Neural progenitor cell (in vitro differentiated cells): ENCODE results near the gene OS9. TPM values are rescaled to one million over a fixed set of nuclear protein-coding genes. Genes with fewer than 3 reads are reported as not detected.
"Not testable (repeated sequence)": the region's sequence is repeated elsewhere in the genome, so short reads cannot be mapped to it uniquely, and the experiment has no call there.

Source experiments
- DNase-seq: peaks from one replicate; pipeline ENCODE4 v3.0.0-alpha.2; 2016; ENCODE audit warnings: low spot score
- H2AFZ ChIP-seq: fragments of 200-600 bp; sonication (generic); replicated peaks from 2 replicates; pipeline ENCODE4 v1.6.1; 2016; ENCODE audit warnings: antibody characterized with exemption
- H3F3A ChIP-seq: fragments of 200-600 bp; sonication (generic); 2 replicates; pipeline ENCODE4 v1.6.1; 2016; ENCODE audit warnings: antibody characterized with exemption, low read depth
- H3K27ac ChIP-seq: fragments of 200-600 bp; sonication (generic); 2 replicates; pipeline ENCODE4 v1.5.1; 2016; ENCODE audit warnings: mild to moderate bottlenecking
- H3K27me3 ChIP-seq: fragments of 200-600 bp; sonication (generic); 2 replicates; pipeline ENCODE4 v1.6.1; 2016; ENCODE audit warnings: mild to moderate bottlenecking, moderate library complexity
- H3K36me3 ChIP-seq: fragments of 200-600 bp; sonication (generic); 2 replicates; pipeline ENCODE4 v1.5.1; 2016
- H3K4me1 ChIP-seq: fragments of 200-600 bp; sonication (generic); 2 replicates; pipeline ENCODE4 v1.6.1; 2016; ENCODE audit warnings: mixed run types
- H3K4me2 ChIP-seq: fragments of 200-600 bp; sonication (generic); 2 replicates; pipeline ENCODE4 v1.6.1; 2016
- H3K4me3 ChIP-seq: fragments of 200-600 bp; sonication (generic); 2 replicates; pipeline ENCODE4 v1.5.1; 2016
- H3K79me2 ChIP-seq: fragments of 200-600 bp; sonication (generic); 2 replicates; pipeline ENCODE4 v1.6.1; 2016; ENCODE audit warnings: low read depth
- H3K9ac ChIP-seq: fragments of 200-600 bp; sonication (generic); 2 replicates; pipeline ENCODE4 v1.6.1; 2016
- H3K9me3 ChIP-seq: fragments of 200-600 bp; sonication (generic); 2 replicates; pipeline ENCODE4 v1.5.1; 2016; ENCODE audit warnings: low read depth
- H4K20me1 ChIP-seq: fragments of 200-600 bp; sonication (generic); 2 replicates; pipeline ENCODE4 v1.6.1; 2016; ENCODE audit warnings: low read depth
- H3K27ac Mint-ChIP-seq: 3 replicates; pipeline ENCODE4 v1.8.0; 2021; ENCODE audit warnings: mixed read lengths
- H3K27me3 Mint-ChIP-seq: 2 replicates; pipeline ENCODE4 v1.8.0; 2022; ENCODE audit warnings: low read depth, mild to moderate bottlenecking, inconsistent platforms, moderate library complexity, mixed read lengths; ENCODE audit not compliant: insufficient read depth
- H3K36me3 Mint-ChIP-seq: 3 replicates; pipeline ENCODE4 v1.8.0; 2021; ENCODE audit warnings: mixed read lengths
- H3K4me1 Mint-ChIP-seq: 3 replicates; pipeline ENCODE4 v1.8.0; 2021; ENCODE audit warnings: mixed read lengths
- H3K4me3 Mint-ChIP-seq: 3 replicates; pipeline ENCODE4 v1.8.0; 2021; ENCODE audit warnings: mild to moderate bottlenecking, moderate library complexity, mixed read lengths
- H3K9me3 Mint-ChIP-seq: 3 replicates; pipeline ENCODE4 v1.8.0; 2020; ENCODE audit warnings: mixed read lengths
- EZH2 ChIP-seq: fragments of 200-600 bp; sonication (generic); IDR thresholded peaks from 2 replicates; pipeline ENCODE4 v1.6.1; 2017; ENCODE audit warnings: antibody characterized with exemption, mild to moderate bottlenecking, moderate library complexity
- EZH2phosphoT487 ChIP-seq: fragments of 200-600 bp; sonication (generic); IDR thresholded peaks from 2 replicates; pipeline ENCODE4 v1.6.1; 2017; ENCODE audit warnings: antibody characterized with exemption
- total RNA-seq: library from RNA; depleted of rRNA; stranded (reverse); fragments of >200 nt; gene quantifications from 2 replicates; pipeline ENCODE4 v1.2.3, GENCODE V29; 2015; ENCODE audit warnings: low replicate concordance
- TF ChIP-seq, protein P1 (sequence below): fragments of 200-600 bp; sonication (generic); IDR thresholded peaks from 2 replicates; pipeline ENCODE4 v1.5.1; 2017; ENCODE audit warnings: antibody characterized with exemption, mild to moderate bottlenecking

Gene OS9
- total RNA-seq, 1 donor from 2014 or later = 113 TPM

DNA sequence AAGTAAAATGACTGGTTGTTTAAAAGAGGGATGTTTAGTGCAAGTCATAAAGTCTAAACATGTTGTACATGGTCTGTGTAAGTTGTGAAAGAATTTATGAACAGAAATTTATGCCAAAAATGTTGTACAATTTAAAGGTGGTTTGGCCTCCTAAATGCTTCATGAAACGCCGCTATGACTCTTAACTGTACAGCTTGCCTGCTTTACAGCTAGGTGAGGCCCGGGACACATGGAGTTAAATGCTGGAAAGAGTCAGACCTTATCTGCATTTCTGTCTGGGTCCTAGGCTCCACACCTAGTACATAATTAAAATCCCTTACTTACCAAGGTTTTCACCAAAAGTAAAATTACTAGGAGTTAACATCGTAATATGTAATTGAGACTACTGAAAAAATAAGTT lies 32.6 kb upstream of the OS9 start:
- Histone ChIP-seq H3K9me3 (peaks cover 8% of the 10 kb centered on the region), H3F3A (no peaks in the 10 kb centered on the region), H3K27me3 (no peaks in the 10 kb centered on the region), H3K4me1 (no peaks in the 10 kb centered on the region), H4K20me1 (no peaks in the 10 kb centered on the region), H3K4me3 (no peak overlapping the region), H3K27ac (no peak overlapping the region), H2AFZ (no peak overlapping the region), H3K9ac (no peak overlapping the region), H3K4me2 (no peak overlapping the region), H3K36me3 (no peaks in the 10 kb centered on the region), H3K79me2 (no peaks in the 10 kb centered on the region)
- Mint-ChIP-seq H3K9me3 (peaks cover 42% of the 10 kb centered on the region), H3K4me3 (no peak overlapping the region), H3K36me3 (no peaks in the 10 kb centered on the region), H3K27ac (no peak overlapping the region), H3K27me3 (peaks cover 10% of the 10 kb centered on the region), H3K4me1 (peaks cover 2% of the 10 kb centered on the region)
- TF ChIP-seq EZH2phosphoT487 (no peak), EZH2 (no peak)
- TF ChIP-seq, protein P1, sequence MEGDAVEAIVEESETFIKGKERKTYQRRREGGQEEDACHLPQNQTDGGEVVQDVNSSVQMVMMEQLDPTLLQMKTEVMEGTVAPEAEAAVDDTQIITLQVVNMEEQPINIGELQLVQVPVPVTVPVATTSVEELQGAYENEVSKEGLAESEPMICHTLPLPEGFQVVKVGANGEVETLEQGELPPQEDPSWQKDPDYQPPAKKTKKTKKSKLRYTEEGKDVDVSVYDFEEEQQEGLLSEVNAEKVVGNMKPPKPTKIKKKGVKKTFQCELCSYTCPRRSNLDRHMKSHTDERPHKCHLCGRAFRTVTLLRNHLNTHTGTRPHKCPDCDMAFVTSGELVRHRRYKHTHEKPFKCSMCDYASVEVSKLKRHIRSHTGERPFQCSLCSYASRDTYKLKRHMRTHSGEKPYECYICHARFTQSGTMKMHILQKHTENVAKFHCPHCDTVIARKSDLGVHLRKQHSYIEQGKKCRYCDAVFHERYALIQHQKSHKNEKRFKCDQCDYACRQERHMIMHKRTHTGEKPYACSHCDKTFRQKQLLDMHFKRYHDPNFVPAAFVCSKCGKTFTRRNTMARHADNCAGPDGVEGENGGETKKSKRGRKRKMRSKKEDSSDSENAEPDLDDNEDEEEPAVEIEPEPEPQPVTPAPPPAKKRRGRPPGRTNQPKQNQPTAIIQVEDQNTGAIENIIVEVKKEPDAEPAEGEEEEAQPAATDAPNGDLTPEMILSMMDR = no peak
- DNase-seq = no peak

DNA sequence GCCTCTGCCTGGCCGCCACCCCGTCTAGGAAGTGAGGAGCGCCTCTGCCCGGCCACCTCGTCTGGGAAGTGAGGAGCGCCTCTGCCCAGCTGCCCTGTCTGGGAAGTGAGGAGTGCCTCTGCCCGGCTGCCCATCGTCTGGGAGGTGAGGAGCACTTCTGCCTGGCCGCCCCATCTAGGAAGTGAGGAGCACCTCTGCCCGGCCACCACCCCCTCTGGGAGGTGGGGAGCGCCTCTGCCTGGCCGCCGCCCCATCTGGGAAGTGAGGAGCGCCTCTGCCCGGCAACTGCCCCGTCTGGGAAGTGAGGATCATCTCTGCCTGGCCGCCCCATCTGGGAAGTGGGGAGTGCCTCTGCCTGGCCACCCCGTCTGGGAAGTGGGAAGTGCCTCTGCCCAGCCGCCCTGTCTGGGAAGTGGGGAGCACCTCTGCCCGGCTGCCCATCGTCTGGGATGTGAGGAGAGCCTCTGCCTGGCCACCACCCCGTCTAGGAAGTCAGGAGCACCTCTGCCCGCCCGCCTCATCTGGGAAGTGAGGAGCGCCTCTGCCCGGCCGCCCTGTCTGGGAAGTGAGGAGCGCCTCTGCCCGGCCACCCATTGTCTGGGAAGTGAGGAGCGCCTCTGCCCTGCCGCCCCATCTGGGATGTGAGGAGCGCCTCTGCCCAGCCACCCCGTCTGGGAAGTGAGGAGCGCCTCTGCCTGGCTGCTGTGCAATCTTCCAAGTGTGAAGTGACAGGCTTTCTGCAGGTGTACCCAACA lies 28.7 kb upstream of the OS9 start:
- H3K4me1 Mint-ChIP-seq, H3K79me2 ChIP-seq, H3K27me3 Mint-ChIP-seq, H3K27ac ChIP-seq, H3K4me1 ChIP-seq, H3K27me3 ChIP-seq, H3F3A ChIP-seq, H3K27ac Mint-ChIP-seq, H3K4me3 Mint-ChIP-seq, H3K9me3 ChIP-seq, H4K20me1 ChIP-seq, H3K36me3 Mint-ChIP-seq, DNase-seq, H3K4me3 ChIP-seq, H3K9ac ChIP-seq, H3K36me3 ChIP-seq, H2AFZ ChIP-seq, H3K4me2 ChIP-seq: not testable (repeated sequence)
- peaks cover 30% of the 10 kb centered on the region for H3K9me3 Mint-ChIP-seq

DNA sequence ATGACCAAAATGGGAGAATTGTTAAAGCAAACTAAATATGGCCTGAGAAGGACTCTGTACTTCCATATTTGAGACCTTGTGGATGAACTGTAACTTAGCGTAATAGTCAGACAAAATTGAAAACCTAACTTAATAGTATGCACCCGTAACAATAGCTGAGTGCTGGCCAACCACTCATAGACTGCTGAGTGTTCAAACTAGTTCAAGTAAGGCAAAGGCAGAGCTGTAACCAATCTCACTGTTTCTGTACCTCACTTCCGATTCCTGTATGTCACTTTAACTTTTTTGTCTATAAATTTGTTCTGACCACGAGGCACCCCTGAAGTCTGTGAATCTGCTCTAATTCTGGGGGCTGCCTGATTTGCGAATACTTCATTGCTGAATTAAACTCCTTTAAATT lies 27.0 kb upstream of the OS9 start:
- no peaks in the 10 kb centered on the region for H3K9me3 ChIP-seq
- peaks cover 21% of the 10 kb centered on the region for H3K9me3 Mint-ChIP-seq
- H3K36me3 Mint-ChIP-seq = no peaks in the 10 kb centered on the region
- H3K4me1 Mint-ChIP-seq = peaks cover 2% of the 10 kb centered on the region
- DNase-seq = no peak
- H3K4me3 ChIP-seq = no peak overlapping the region
- H2AFZ ChIP-seq = no peak overlapping the region
- no peaks in the 10 kb centered on the region for H4K20me1 ChIP-seq
- H3K79me2 ChIP-seq = no peaks in the 10 kb centered on the region
- no peaks in the 10 kb centered on the region for H3K27me3 ChIP-seq
- H3K36me3 ChIP-seq = no peaks in the 10 kb centered on the region
- no peak for TF ChIP-seq EZH2
- no peak for TF ChIP-seq EZH2phosphoT487
- TF ChIP-seq, protein P1 = no peak
- H3K27ac Mint-ChIP-seq = no peak overlapping the region
- H3K27me3 Mint-ChIP-seq = peaks cover 5% of the 10 kb centered on the region
- H3K27ac ChIP-seq = no peak overlapping the region
- H3F3A ChIP-seq = no peaks in the 10 kb centered on the region
- no peak overlapping the region for H3K4me2 ChIP-seq
- H3K4me1 ChIP-seq = no peaks in the 10 kb centered on the region
- no peak overlapping the region for H3K9ac ChIP-seq
- no peak overlapping the region for H3K4me3 Mint-ChIP-seq

DNA sequence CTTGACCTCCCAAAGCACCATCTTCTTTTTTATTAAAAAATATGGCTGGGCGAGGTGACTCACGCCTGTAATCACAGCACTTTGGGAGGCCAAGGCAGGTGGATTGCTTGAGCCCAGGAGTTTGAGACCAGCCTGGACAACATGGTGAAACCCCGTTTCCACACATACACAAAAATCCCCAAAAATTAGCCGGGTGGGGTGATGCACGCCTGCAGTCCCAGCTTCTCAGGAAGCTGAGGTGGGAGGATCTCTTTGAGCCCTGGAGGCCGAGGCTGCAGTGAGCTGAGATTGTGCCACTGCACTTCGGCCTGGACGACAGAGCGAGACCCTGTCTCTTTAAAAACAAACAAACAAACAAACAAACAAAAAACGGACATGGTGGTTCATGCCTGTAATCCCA lies 24.2 kb upstream of the OS9 start:
- H3K79me2 ChIP-seq, H3K27me3 Mint-ChIP-seq, H3K4me3 ChIP-seq, H3K9me3 Mint-ChIP-seq, H3K27me3 ChIP-seq, H4K20me1 ChIP-seq, H3K36me3 Mint-ChIP-seq, H3K4me2 ChIP-seq, DNase-seq, H3F3A ChIP-seq, H2AFZ ChIP-seq, H3K36me3 ChIP-seq, H3K9me3 ChIP-seq, H3K27ac Mint-ChIP-seq, H3K4me1 Mint-ChIP-seq, H3K27ac ChIP-seq, H3K4me3 Mint-ChIP-seq, H3K4me1 ChIP-seq, H3K9ac ChIP-seq: not testable (repeated sequence)

DNA sequence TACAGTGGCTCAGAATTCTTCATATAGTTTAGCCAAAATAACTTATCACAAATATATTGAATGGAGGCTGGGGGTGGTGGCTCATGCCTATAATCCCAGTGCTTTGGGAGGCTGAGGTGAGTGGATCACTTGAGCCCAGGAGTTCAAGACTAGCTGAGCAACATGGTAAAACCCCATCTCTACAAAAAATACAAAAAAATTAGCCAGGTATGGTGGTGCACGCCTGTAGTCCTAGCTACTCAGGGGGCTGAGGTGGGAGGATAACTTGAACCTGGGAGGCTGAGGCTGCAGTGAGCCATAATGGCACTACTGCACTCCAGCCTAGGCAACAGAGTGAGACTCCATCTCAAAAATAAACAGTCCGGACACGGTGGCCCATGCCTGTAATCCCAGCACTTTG lies 22.1 kb upstream of the OS9 start:
- H3K27me3 Mint-ChIP-seq, H3K4me3 Mint-ChIP-seq, H3K9me3 Mint-ChIP-seq: not testable (repeated sequence)

More for the DNA sequence above, 22.1 kb upstream of the OS9 start:
- not testable (repeated sequence) for H3K27ac ChIP-seq, H3K36me3 Mint-ChIP-seq, H3K9me3 ChIP-seq, H3K4me1 ChIP-seq, H3K4me2 ChIP-seq, H3K4me3 ChIP-seq, H3K4me1 Mint-ChIP-seq, H4K20me1 ChIP-seq, H3K9ac ChIP-seq, H3F3A ChIP-seq, H3K27me3 ChIP-seq, H3K79me2 ChIP-seq, H3K36me3 ChIP-seq, DNase-seq, H3K27ac Mint-ChIP-seq, H2AFZ ChIP-seq
